Stomach (tissue), 9 donors: Measurements from ENCODE around the gene ATG7. TPM values are rescaled to one million over a fixed set of nuclear protein-coding genes. Genes with fewer than 3 reads are reported as not detected.

Experiments used
- DNase-seq, 2 donors: peaks; one replicate each; pipeline versions ENCODE4 v3.0.0 to v3.0.0-alpha.2; 2013 to 2019
- H3K27ac ChIP-seq, 5 donors: fragments of 200-600 bp in 4 of 5; sonication (generic) in 4 of 5; one replicate each; pipeline ENCODE4 v1.5.1; 2013 to 2019; ENCODE audit warnings: mild to moderate bottlenecking in 1 of 5, moderate library complexity in 1 of 5
- H3K27me3 ChIP-seq, 3 donors: fragments of 200-600 bp; sonication (generic); one replicate each; pipeline ENCODE4 v1.5.1; 2017 to 2019; ENCODE audit warnings: mixed run types in 1 of 3
- H3K36me3 ChIP-seq, 4 donors: fragments of 200-600 bp; sonication (generic); 1 replicate in 3 of 4; 2 replicates in 1 of 4; pipeline ENCODE4 v1.5.1; 2016 to 2019
- H3K4me1 ChIP-seq, 4 donors: fragments of 200-600 bp; sonication (generic); one replicate each; pipeline ENCODE4 v1.5.1; 2016 to 2019
- H3K4me3 ChIP-seq, 4 donors: fragments of 200-600 bp; sonication (generic) in 3 of 4; one replicate each; pipeline ENCODE4 v1.5.1; 2016 to 2019; ENCODE audit warnings: mild to moderate bottlenecking in 1 of 4
- H3K9me3 ChIP-seq, 4 donors: fragments of 200-600 bp; sonication (generic); one replicate each; pipeline ENCODE4 v1.5.1; 2016 to 2019
- CTCF ChIP-seq, 7 experiments: fragments of 450-650 bp in 4 of 7; fragments of 200-600 bp in 3 of 7; sonication (generic) in 3 of 7; IDR thresholded peaks; one replicate each; pipeline ENCODE4 v1.5.1; 2016 to 2019; ENCODE audit warnings: antibody characterized with exemption in 7 of 7, control low read depth in 2 of 7, mild to moderate bottlenecking in 1 of 7
- EP300 ChIP-seq: sonication (generic); formaldehyde crosslinking; IDR thresholded peaks from one replicate; pipeline ENCODE4 v1.6.1; 2017; ENCODE audit warnings: antibody characterized with exemption
- POLR2A ChIP-seq, 4 donors: fragments of 450-650 bp; IDR thresholded peaks; one replicate each; pipeline ENCODE4 v1.6.1; 2016; ENCODE audit warnings: antibody characterized with exemption in 4 of 4, control low read depth in 2 of 4, mild to moderate bottlenecking in 1 of 4, moderate library complexity in 1 of 4
- POLR2AphosphoS5 ChIP-seq, 3 donors: sonication (generic); formaldehyde crosslinking; IDR thresholded peaks; one replicate each; pipeline ENCODE4 v1.6.1; 2016; ENCODE audit warnings: antibody characterized with exemption in 3 of 3
- WGBS, 5 donors: extraction: QIAGEN DNeasy Blood & Tissue Kit in 3 of 5; methylation state at CpG; one replicate each; pipeline versions ENCODE4 v1.1.5 to v1.1.7; 2013 to 2018; 5-methylcytosine and 5-hydroxymethylcytosine counted together
- intact Hi-C: fragments of 100-400 bp; cut with DNase I; formaldehyde crosslinking; loops from one replicate; pipeline ENCODE4 v1.15.1; 2023; ENCODE audit warnings: low total_unique reads
- polyA plus RNA-seq, 3 donors: library from polyadenylated mRNA; stranded (reverse); fragments of 200-250 nt; gene quantifications; one replicate each; pipeline ENCODE4 v1.2.3, GENCODE V29; 2013
- total RNA-seq, 5 donors: library from RNA; depleted of rRNA; stranded (reverse); fragments of >200 nt; gene quantifications; one replicate each; pipeline versions ENCODE4 v1.1.0 to v1.2.3, GENCODE V29; 2014 to 2016
- donor health status: healthy with polysubstance abuse.
- donor health status: Bipolar disorder and iron deficiency.
- donor health status: healthy.

The ATG7 gene
- total and polyA plus RNA-seq, 8 donors, result 6.8 to 167 (median 15.1) TPM

- Histone ChIP-seq H3K4me3 (peak overlapping the region; percentile 29 to 43 (median 35)), H3K27ac (peak overlapping the region; percentile 69 to 81 (median 74)), H3K36me3 (no peaks in the 10 kb centered on the region), H3K9me3 (no peaks in the 10 kb centered on the region), H3K27me3 (no peaks in the 10 kb centered on the region), H3K4me1 (peaks cover 32 to 63% (median 45%) of the 10 kb centered on the region in 4 donors)
- TF ChIP-seq POLR2A (IDR thresholded peaks at IDR 0.05) (no peak), CTCF (IDR thresholded peaks at IDR 0.05) (no peak), POLR2AphosphoS5 (IDR thresholded peaks at IDR 0.05) (peak in 2 of 3 donors; percentile 25 to 34), EP300 (no peak)
- intact Hi-C loops, result no loop called here
- WGBS, 5 donors, result 9 to 18% (median 14%) methylated on average over 12 to 13 of the region's 13 CpGs
- peak; percentile 68 to 93 for DNase-seq
Measured at GRCh38 chr3:11582191-11582968, 310.2 kb downstream of the ATG7 start.

GRCh38 chr3:11583235-11583634, 311.0 kb downstream of the ATG7 start:
- intact Hi-C loops, result no loop called here
- peaks cover 41 to 63% (median 53%) of the 10 kb centered on the region in 4 donors for H3K4me1 ChIP-seq
- DNase-seq, result peak in 1 of 2 donors; percentile 57
- H3K36me3 ChIP-seq, result no peaks in the 10 kb centered on the region
- no peaks in the 10 kb centered on the region for H3K9me3 ChIP-seq
- H3K4me3 ChIP-seq, result no peak overlapping the region
- H3K27me3 ChIP-seq, result no peaks in the 10 kb centered on the region
- no peak for TF ChIP-seq EP300
- no peak for TF ChIP-seq POLR2A (IDR thresholded peaks at IDR 0.05)
- no peak for TF ChIP-seq CTCF (IDR thresholded peaks at IDR 0.05)
- TF ChIP-seq POLR2AphosphoS5 (IDR thresholded peaks at IDR 0.05), result no peak
- peak overlapping the region in 4 of 5 donors; percentile 69 to 81 (median 77) for H3K27ac ChIP-seq

DNA sequence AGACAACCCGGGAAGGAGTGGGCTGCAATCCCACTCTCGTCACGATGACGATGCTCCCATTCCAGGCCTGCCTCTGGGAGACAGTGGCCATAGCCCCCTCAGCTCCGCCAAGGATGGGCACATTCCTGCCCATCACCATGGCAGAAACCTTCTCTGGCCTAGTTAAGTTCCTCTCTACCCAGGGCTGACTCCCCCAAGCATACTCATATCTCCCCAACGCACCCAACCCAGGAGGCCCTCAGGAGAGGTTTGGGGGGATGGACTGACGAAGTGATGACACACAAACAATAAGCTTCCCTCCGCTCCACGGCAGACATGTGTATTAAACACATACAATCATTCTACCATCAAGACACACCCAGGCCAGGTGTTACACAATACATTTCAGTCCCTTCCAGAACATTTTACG, 311.4 kb downstream of the ATG7 start:
- Histone ChIP-seq H3K4me1 (peaks cover 44 to 66% (median 55%) of the 10 kb centered on the region in 4 donors), H3K27ac (peak overlapping the region in 4 of 5 donors; percentile 2 to 74 (median 58)), H3K27me3 (no peaks in the 10 kb centered on the region), H3K4me3 (no peak overlapping the region), H3K36me3 (no peaks in the 10 kb centered on the region), H3K9me3 (no peaks in the 10 kb centered on the region)
- intact Hi-C loops, result no loop called here
- 57 to 69% (median 64%) methylated on average over 10 of the region's 10 CpGs for WGBS, 5 donors
- TF ChIP-seq POLR2A (IDR thresholded peaks at IDR 0.05), result no peak
- TF ChIP-seq CTCF (IDR thresholded peaks at IDR 0.05), result no peak
- TF ChIP-seq EP300, result no peak
- no peak for TF ChIP-seq POLR2AphosphoS5 (IDR thresholded peaks at IDR 0.05)
- no peak for DNase-seq

DNA sequence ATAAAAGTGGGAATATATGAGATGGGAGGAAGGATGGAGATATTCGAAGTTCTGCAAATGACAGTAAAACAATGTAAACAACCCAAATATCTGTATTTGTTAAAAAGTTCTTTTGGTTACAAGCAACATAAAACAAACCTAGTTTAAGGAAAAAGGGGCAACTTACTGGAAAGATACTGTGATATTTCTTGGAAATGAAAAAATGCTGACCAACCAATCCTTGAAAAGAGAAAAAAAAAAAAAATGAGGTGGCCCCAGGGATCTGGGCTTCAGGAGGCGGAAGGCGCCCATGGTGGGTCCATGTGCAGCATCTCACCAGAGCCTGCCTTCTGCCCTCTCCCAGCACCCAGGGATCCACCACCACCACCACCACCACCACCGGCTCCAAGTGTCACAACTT, 312.4 kb downstream of the ATG7 start:
- Histone ChIP-seq H3K9me3 (no peaks in the 10 kb centered on the region), H3K27ac (no peak overlapping the region), H3K27me3 (no peaks in the 10 kb centered on the region), H3K4me3 (no peak overlapping the region), H3K4me1 (peaks cover 52 to 76% (median 65%) of the 10 kb centered on the region in 4 donors), H3K36me3 (no peaks in the 10 kb centered on the region)
- no peak for DNase-seq
- intact Hi-C loops, result no loop called here
- 78 to 88% (median 83%) methylated on average over 4 of the region's 4 CpGs for WGBS, 5 donors
- TF ChIP-seq POLR2AphosphoS5 (IDR thresholded peaks at IDR 0.05) (no peak), CTCF (IDR thresholded peaks at IDR 0.05) (no peak), POLR2A (IDR thresholded peaks at IDR 0.05) (no peak), EP300 (no peak)
